HL-60/S4 (cell line): ENCODE data around the gene PPDPF.
"Not testable (repeated sequence)": the region's sequence is repeated elsewhere in the genome, so short reads cannot be mapped to it uniquely, and the experiment has no call there.

Experiments
- in situ Hi-C: fragments of 300-500 bp; cut with MboI; formaldehyde crosslinking; loops from 2 replicates; pipeline ENCODE4 v1.14.3; 2022; ENCODE audit warnings: low sequenced_read_pairs

PPDPF gene

GRCh38 chr20:63520504-63520933 is at the start of gene PPDPF:
Gene PPDPF (plus strand): TSS chr20:63520765. CDS start chr20:63521309, 544 bp downstream.
- in situ Hi-C loops = no loop called here

DNA sequence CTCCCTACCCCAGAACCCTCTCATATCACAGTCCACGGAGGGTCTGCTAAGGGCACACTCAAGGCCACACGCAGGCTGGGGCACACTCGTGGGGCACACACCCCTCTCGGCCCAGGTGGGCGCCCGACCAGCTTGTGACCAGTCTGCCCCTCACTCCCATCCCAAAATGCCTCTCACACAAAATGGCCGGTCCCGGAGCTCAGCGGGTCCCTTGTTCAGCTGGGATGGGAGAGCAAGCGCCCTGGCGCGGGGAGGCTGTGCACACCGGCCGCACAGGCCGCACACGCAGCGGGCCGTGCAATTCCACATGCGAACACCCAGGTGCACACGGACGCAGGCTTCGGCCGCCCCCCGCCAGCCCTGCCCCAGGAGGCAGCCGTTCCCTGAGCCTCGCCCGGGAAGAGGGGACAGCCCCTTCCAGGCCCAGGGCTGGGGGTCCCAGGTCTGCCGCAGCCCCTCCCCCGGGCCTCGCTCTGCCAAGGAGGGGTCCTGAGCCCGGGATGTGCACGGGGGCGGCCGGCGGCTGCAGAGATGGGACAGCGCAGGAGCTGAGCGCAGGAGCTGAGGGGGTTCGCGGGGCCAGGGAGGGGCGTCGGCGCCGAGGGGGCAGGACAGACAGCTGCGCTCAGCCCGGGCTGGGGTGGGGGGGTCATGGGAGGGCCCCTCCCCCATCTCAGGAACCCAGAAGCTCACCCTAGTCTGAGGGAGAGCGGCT is 49.4 kb upstream of the PPDPF start:
- in situ Hi-C loops = no loop called here

DNA sequence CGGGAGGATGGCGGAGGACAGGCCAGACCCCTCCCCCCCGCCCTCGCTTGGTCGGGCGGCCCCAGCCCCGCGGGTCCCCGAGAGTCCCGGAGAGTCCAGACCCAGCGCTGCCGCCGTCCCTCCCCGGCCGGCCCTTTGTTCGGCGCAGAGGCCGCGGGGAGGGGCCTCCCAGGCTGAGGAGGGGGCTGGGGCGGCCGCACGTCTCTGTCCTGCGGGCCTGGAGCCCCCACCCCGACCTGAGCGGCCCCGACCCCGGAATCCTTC is 48.9 kb upstream of the PPDPF start:
- in situ Hi-C loops = no loop called here

GRCh38 chr20:63471981-63472831 is 48.4 kb upstream of the PPDPF start, which contains the start of gene KCNQ2:
Gene KCNQ2 (minus strand): TSS chr20:63472655. CDS start chr20:63472463, 192 bp downstream.
- in situ Hi-C loops = no loop called here

DNA sequence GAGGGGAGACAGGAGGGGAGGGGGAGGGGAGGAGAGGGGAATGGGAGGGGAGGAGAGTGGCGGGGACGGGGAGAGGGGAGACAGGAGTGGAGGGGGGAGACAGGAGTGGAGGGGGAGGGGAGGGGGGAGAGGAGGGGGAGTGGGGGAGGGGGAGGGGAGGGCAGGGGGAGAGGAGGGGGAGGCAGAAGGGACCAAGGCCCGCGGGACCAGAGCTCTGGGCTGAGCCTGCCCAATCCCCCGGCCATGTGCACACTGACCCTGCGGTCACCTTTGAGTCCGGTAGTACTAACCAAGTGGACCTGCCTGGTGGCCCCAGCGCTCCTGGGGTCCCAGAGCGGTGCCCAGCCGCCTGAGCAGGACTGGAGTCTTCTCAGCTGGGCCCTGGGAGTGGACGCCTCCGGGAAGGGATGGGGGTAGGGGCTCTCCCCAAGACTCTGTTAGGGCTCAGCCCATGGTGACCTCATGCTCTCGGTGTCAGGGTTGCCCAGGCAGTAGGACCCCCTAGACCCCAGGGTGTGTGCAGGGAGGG is 47.6 kb upstream of the PPDPF start:
- in situ Hi-C loops = no loop called here

- in situ Hi-C loops = no loop called here
Measured at GRCh38 chr20:63473555-63474449, 46.8 kb upstream of the PPDPF start.

- in situ Hi-C loops = no loop called here
Measured at GRCh38 chr20:63475209-63475608, 45.4 kb upstream of the PPDPF start.

- in situ Hi-C loops = no loop called here
Measured at GRCh38 chr20:63477061-63477616, 43.4 kb upstream of the PPDPF start.

GRCh38 chr20:63477944-63478343 is 42.6 kb upstream of the PPDPF start:
- in situ Hi-C loops = no loop called here

DNA sequence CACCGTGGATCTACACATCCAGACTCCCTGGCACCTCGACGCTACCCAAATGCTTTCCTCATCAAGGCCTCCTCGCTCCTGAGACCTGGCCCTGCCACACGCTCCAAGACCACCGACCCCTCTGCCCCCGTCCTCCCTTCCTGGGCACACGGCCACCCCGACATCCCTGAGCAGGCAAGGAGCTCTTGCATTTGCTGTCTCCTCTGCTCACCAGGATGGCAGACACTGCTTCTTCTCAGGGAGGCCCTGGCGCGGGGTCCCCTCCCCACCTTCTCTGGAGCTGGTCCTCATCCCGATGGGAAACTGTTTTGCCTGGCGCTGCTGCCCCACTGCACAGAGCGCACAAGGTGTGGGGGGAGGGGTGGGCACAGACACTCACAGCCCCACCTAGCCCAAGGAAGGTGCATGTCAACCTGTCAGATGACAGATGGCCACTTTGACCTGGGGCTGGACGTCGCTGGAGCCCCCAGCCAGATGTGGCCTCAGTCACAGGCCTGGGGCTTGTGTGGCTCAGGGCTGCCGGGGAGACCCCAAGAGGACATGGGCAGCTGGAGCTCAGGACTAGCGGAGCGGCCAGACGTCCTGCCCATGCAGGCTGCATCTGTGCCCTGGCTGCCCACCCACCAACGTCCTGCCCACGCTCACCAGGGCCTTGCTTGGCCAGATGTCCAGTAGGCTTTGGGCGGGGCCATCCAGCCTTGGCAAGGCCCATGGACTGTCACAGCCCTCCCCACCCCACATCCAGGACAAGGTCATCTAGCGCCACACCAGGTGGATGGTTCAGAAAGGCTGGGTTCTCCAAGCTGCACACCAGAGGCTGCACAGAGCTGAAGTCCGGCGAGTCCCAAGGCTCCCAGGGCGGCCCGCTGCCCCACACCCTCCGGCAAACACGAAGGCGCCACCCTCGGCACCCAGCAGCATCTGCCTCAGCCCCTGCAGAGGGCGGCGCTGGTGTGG is 41.9 kb upstream of the PPDPF start:
- in situ Hi-C loops = no loop called here

GRCh38 chr20:63479695-63480419 is 40.7 kb upstream of the PPDPF start:
- in situ Hi-C loops = not testable (repeated sequence)

GRCh38 chr20:63481503-63481902 is 39.1 kb upstream of the PPDPF start:
- in situ Hi-C loops = no loop called here

DNA sequence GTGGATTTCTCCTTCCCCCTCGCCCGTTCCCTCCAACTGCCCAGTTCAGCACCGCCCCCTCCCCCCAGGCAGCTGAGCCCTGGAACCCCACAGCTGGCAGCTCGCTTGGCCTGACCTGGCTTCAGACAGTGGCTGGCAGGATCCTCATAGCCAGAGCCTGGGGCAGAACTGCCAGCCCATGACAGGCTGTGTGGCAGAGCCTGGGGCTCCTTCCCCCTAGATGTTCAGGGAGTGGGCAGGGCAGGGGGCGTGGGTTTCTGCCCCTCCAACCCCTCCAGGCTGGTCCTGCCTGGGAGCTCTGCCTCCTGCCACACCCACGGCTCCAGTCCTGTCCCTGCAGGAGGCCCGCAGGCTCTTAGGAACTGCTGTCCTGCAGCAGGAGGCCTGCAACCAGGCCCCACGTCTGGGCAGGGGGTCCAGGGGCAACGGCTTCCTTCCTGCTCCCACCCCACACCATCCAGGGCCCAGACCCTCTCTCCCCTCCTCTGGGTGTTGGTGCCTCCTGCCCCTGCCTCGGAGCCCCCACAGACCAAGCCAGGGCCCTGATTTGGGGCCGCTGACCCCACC is 38.5 kb upstream of the PPDPF start:
- in situ Hi-C loops = no loop called here

DNA sequence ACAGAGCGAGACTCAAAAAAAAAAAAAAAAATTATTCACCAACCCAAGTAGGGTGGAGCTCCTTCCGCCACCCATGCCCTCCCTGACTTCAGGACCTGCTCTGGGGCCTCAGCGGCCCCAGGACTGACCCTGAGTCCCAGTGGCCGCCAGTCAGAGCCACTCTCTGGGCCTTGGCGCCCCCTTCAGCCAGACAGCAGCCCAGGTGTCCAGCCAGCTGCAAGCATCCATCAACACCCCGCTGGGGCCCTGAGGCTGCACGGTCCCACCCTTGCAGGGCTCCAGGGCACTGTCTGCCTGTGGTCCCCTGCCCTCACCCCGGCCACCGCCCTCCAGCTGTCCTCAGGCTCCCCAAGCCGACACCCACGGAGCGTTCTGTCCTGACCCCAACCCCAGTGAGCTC is 36.7 kb upstream of the PPDPF start:
- in situ Hi-C loops = no loop called here

- in situ Hi-C loops = no loop called here
Measured at GRCh38 chr20:63484236-63484635, 36.3 kb upstream of the PPDPF start.

GRCh38 chr20:63484651-63485403 is 35.7 kb upstream of the PPDPF start:
- in situ Hi-C loops = no loop called here

DNA sequence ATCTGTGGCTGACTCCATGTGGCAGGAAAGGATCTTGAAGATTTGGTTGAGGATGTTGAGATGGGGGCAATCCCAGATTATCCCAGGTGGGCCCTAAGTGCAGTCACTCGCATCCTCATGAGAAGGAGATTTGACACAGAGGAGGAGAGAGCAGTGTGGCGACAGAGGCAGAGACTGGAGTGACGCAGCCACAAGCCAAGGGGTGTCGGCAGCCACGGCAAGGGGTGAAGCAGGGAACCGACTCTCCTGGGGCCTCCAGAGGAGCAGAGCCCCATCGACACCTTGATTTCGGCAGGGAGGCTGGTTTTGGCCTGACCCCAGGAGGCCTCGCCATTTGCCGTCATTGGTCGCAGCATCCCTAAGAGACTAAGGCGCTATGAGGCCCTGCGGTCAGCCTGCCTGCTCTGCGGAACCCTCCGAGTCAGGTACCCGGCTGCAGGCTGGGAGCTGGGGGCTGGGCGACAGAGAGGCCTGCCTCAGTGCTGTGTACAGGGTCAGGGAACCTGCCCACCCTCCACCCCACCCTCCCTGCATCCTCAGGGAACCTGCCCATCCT is 34.2 kb upstream of the PPDPF start:
- in situ Hi-C loops = no loop called here
